Right cardiac atrium (tissue), 5 donors: ENCODE measurements around the gene RTN4RL1. TPM values are rescaled to one million over a fixed set of nuclear protein-coding genes. Genes with fewer than 3 reads are reported as not detected.
A peak's percentile ranks its signal among the peaks of the same experiment; 100 is the strongest.

Source experiments
- ATAC-seq, 2 donors: fragments of 200-7000 bp; cut with Tn5 transposase; one replicate each; pipeline versions ENCODE4 v1.8.0 to v1.9.1; 2020; ENCODE audit warnings: moderate library complexity in 2 of 2, mild to moderate bottlenecking in 1 of 2
- DNase-seq, 3 donors: peaks; one replicate each; pipeline ENCODE4 v3.0.0-alpha.2; 2020
- H3K27ac ChIP-seq: one replicate; pipeline ENCODE4 v1.5.1; 2013; ENCODE audit warnings: mild to moderate bottlenecking, low read length, control low read depth, moderate library complexity
- H3K27me3 ChIP-seq: one replicate; pipeline ENCODE4 v1.6.1; 2013; ENCODE audit not compliant: control insufficient read depth, insufficient read depth
- H3K4me1 ChIP-seq: one replicate; pipeline ENCODE4 v1.6.1; 2013; ENCODE audit warnings: low read length; ENCODE audit not compliant: control insufficient read depth, insufficient read depth
- H3K4me3 ChIP-seq: one replicate; pipeline ENCODE4 v1.5.1; 2013; ENCODE audit warnings: low read length, control low read depth
- H3K9me3 ChIP-seq: one replicate; pipeline ENCODE4 v1.6.1; 2013; ENCODE audit warnings: low read length; ENCODE audit not compliant: control insufficient read depth
- WGBS: extraction: QIAGEN DNeasy Blood & Tissue Kit; methylation state at CpG from one replicate; pipeline ENCODE4 v1.1.7; 2013; 5-methylcytosine and 5-hydroxymethylcytosine counted together
- intact Hi-C, 4 donors: fragments of 100-400 bp; cut with DNase I; formaldehyde crosslinking; loops; one replicate each; pipeline versions ENCODE4 v1.11.0 to v1.14.0; 2022 to 2023
- polyA plus RNA-seq: library from polyadenylated mRNA; stranded (reverse); fragments of 200-250 nt; gene quantifications from one replicate; pipeline ENCODE4 v1.2.3, GENCODE V29; 2013
- total RNA-seq, 4 donors: library from RNA; stranded (reverse); fragmentation: NEBNext Ultra II Directional; extraction: Animal tissue kit (Norgen Biotek cat#: 25700); gene quantifications; one replicate each; pipeline ENCODE4 v1.2.1, GENCODE V29; 2021
- donor health status: healthy with polysubstance abuse.
- donor health status: DM: no; HTN: yes; CAD: no.
- donor health status: DM: no; HTN: no; CAD: no.
- donor health status: DM: no; HTN: yes; CAD: no; lungs with severe emphysema.
- donor health status: DM: yes; HTN: yes; CAD: no.

Gene RTN4RL1
- total and polyA plus RNA-seq, 5 donors: 3.9 to 5.7 (median 4.4) TPM

- intact Hi-C loops: loop anchor here in 1 of 4 donors (10.0 kb wide), 1 partner anchor 54 kb away; the partner anchor contains the start of gene RTN4RL1
- no peaks in the 10 kb centered on the region for H3K9me3 ChIP-seq
- H3K4me3 ChIP-seq: no peak overlapping the region
- H3K27ac ChIP-seq: peak overlapping the region; percentile 31
- no peaks in the 10 kb centered on the region for H3K27me3 ChIP-seq
- no peak for ATAC-seq
- no peak for DNase-seq
- WGBS: 78% methylated on average over 12 of the region's 12 CpGs
- no peaks in the 10 kb centered on the region for H3K4me1 ChIP-seq
Measured at GRCh38 chr17:1970843-1971384, 54.2 kb downstream of the RTN4RL1 start.

- Histone ChIP-seq H3K9me3 (no peaks in the 10 kb centered on the region), H3K4me1 (no peaks in the 10 kb centered on the region), H3K27ac (no peak overlapping the region), H3K4me3 (no peak overlapping the region), H3K27me3 (no peaks in the 10 kb centered on the region)
- WGBS: 82% methylated on average over 5 of the region's 5 CpGs
- no peak for ATAC-seq
- intact Hi-C loops: loop anchor here in 1 of 4 donors (10.0 kb wide), 1 partner anchor 55 kb away; the partner anchor contains the start of gene RTN4RL1
- DNase-seq: no peak
Measured at GRCh38 chr17:1969712-1970111, 55.4 kb downstream of the RTN4RL1 start.

GRCh38 chr17:1967213-1967612 lies 57.9 kb downstream of the RTN4RL1 start:
- Histone ChIP-seq H3K4me1 (no peaks in the 10 kb centered on the region), H3K4me3 (no peak overlapping the region), H3K9me3 (no peaks in the 10 kb centered on the region), H3K27ac (no peak overlapping the region), H3K27me3 (no peaks in the 10 kb centered on the region)
- DNase-seq: no peak
- intact Hi-C loops: no loop called here
- no peak for ATAC-seq
- 77% methylated on average over 11 of the region's 11 CpGs for WGBS

- ATAC-seq (no peak), DNase-seq (no peak)
- no peaks in the 10 kb centered on the region for H3K9me3 ChIP-seq
- no peak overlapping the region for H3K4me3 ChIP-seq
- intact Hi-C loops: no loop called here
- 67% methylated on average over 12 of the region's 12 CpGs for WGBS
- no peak overlapping the region for H3K27ac ChIP-seq
- no peaks in the 10 kb centered on the region for H3K27me3 ChIP-seq
- no peaks in the 10 kb centered on the region for H3K4me1 ChIP-seq
Measured at GRCh38 chr17:1966274-1967086, 58.7 kb downstream of the RTN4RL1 start.

GRCh38 chr17:1965556-1966273 lies 59.4 kb downstream of the RTN4RL1 start:
- 75% methylated on average over 21 of the region's 21 CpGs for WGBS
- ATAC-seq (no peak), DNase-seq (peak in 1 of 3 donors; percentile 20)
- no peaks in the 10 kb centered on the region for H3K9me3 ChIP-seq
- H3K27ac ChIP-seq: no peak overlapping the region
- H3K4me1 ChIP-seq: peaks cover 4% of the 10 kb centered on the region
- intact Hi-C loops: no loop called here
- H3K4me3 ChIP-seq: no peak overlapping the region
- no peaks in the 10 kb centered on the region for H3K27me3 ChIP-seq

- H3K27ac ChIP-seq: no peak overlapping the region
- 79% methylated on average over 7 of the region's 7 CpGs for WGBS
- H3K4me3 ChIP-seq: no peak overlapping the region
- no peak for ATAC-seq
- no peaks in the 10 kb centered on the region for H3K27me3 ChIP-seq
- intact Hi-C loops: no loop called here
- H3K9me3 ChIP-seq: no peaks in the 10 kb centered on the region
- DNase-seq: peak in 1 of 3 donors; percentile 23
- peaks cover 4% of the 10 kb centered on the region for H3K4me1 ChIP-seq
Measured at GRCh38 chr17:1963250-1963649, 61.9 kb downstream of the RTN4RL1 start.

- Histone ChIP-seq H3K9me3 (no peaks in the 10 kb centered on the region), H3K4me1 (peaks cover 4% of the 10 kb centered on the region), H3K27me3 (no peaks in the 10 kb centered on the region), H3K4me3 (no peak overlapping the region), H3K27ac (no peak overlapping the region)
- intact Hi-C loops: no loop called here
- DNase-seq: peak; percentile 34 to 68 (median 49)
- ATAC-seq: peak; percentile 20 to 66
- 50% methylated on average over 14 of the region's 14 CpGs for WGBS
Measured at GRCh38 chr17:1961189-1961588, 63.9 kb downstream of the RTN4RL1 start.

GRCh38 chr17:1960545-1960912 lies 64.6 kb downstream of the RTN4RL1 start:
- ATAC-seq: peak; percentile 15 to 31
- Histone ChIP-seq H3K27me3 (no peaks in the 10 kb centered on the region), H3K4me3 (no peak overlapping the region), H3K9me3 (no peaks in the 10 kb centered on the region), H3K4me1 (peaks cover 4% of the 10 kb centered on the region), H3K27ac (peak overlapping the region; percentile 3)
- intact Hi-C loops: no loop called here
- DNase-seq: peak in 1 of 3 donors; percentile 46
- WGBS: 28% methylated on average over 8 of the region's 8 CpGs

GRCh38 chr17:1959871-1960544 lies 65.1 kb downstream of the RTN4RL1 start:
- Histone ChIP-seq H3K4me3 (no peak overlapping the region), H3K9me3 (no peaks in the 10 kb centered on the region), H3K27ac (no peak overlapping the region), H3K27me3 (no peaks in the 10 kb centered on the region), H3K4me1 (peaks cover 4% of the 10 kb centered on the region)
- intact Hi-C loops: no loop called here
- DNase-seq (peak in 1 of 3 donors; percentile 55), ATAC-seq (peak; percentile 38 to 54)
- 53% methylated on average over 18 of the region's 18 CpGs for WGBS

GRCh38 chr17:1958134-1958881 lies 66.8 kb downstream of the RTN4RL1 start:
- DNase-seq (peak; percentile 55 to 77 (median 74)), ATAC-seq (peak; percentile 63 to 68)
- Histone ChIP-seq H3K27me3 (no peaks in the 10 kb centered on the region), H3K27ac (no peak overlapping the region), H3K9me3 (no peaks in the 10 kb centered on the region), H3K4me1 (peaks cover 4% of the 10 kb centered on the region), H3K4me3 (no peak overlapping the region)
- intact Hi-C loops: no loop called here
- WGBS: 50% methylated on average over 21 of the region's 21 CpGs
